HG03175 (cell line): Measurements from ENCODE around the gene PEBP1.
"Not testable (repeated sequence)": the region's sequence is repeated elsewhere in the genome, so short reads cannot be mapped to it uniquely, and the experiment has no call there.

Experiments
- ATAC-seq: cut with Tn5 transposase; IDR thresholded peaks from one replicate; pipeline ENCODE4 v1.9.1; 2021; ENCODE audit warnings: mild to moderate bottlenecking, moderate library complexity; ENCODE audit not compliant: unreplicated experiment

The PEBP1 gene

GRCh38 chr12:118129436-118129835, 6.5 kb upstream of the PEBP1 start:
- ATAC-seq, result not testable (repeated sequence)

GRCh38 chr12:118136559-118137003, 657 bp downstream of the PEBP1 start:
- peak; percentile 43 for ATAC-seq

GRCh38 chr12:118137148-118137678, 1.3 kb downstream of the PEBP1 start:
- no peak for ATAC-seq

GRCh38 chr12:118140825-118141224, 4.9 kb downstream of the PEBP1 start:
- ATAC-seq, result no peak

- no peak for ATAC-seq
Measured at GRCh38 chr12:118144499-118144898, 8.6 kb downstream of the PEBP1 start.

- ATAC-seq, result no peak
Measured at GRCh38 chr12:118145113-118145797, 9.3 kb downstream of the PEBP1 start.

GRCh38 chr12:118145798-118146156, 9.9 kb downstream of the PEBP1 start:
- no peak for ATAC-seq

- no peak for ATAC-seq
Measured at GRCh38 chr12:118148287-118148686, 12.4 kb downstream of the PEBP1 start.

GRCh38 chr12:118150625-118151024, 14.7 kb downstream of the PEBP1 start:
- no peak for ATAC-seq

GRCh38 chr12:118151755-118152154, 15.8 kb downstream of the PEBP1 start:
- no peak for ATAC-seq

GRCh38 chr12:118160536-118160935, 24.6 kb downstream of the PEBP1 start:
- ATAC-seq, result no peak

GRCh38 chr12:118164798-118165486, 29.0 kb downstream of the PEBP1 start:
- no peak for ATAC-seq

GRCh38 chr12:118166946-118167345, 31.0 kb downstream of the PEBP1 start:
- peak; percentile 99 for ATAC-seq

- ATAC-seq, result peak; percentile 97
Measured at GRCh38 chr12:118175823-118176447, 40.0 kb downstream of the PEBP1 start.

- peak; percentile 63 for ATAC-seq
Measured at GRCh38 chr12:118183155-118183554, 47.2 kb downstream of the PEBP1 start.

- no peak for ATAC-seq
Measured at GRCh38 chr12:118183711-118184110, 47.8 kb downstream of the PEBP1 start.

GRCh38 chr12:118185602-118186397, 49.9 kb downstream of the PEBP1 start:
- no peak for ATAC-seq

GRCh38 chr12:118187751-118188435, 52.0 kb downstream of the PEBP1 start:
- ATAC-seq, result no peak

GRCh38 chr12:118188690-118189371, 52.9 kb downstream of the PEBP1 start:
- ATAC-seq, result no peak

GRCh38 chr12:118189741-118190191, 53.8 kb downstream of the PEBP1 start:
- ATAC-seq, result no peak
